HG02642 (cell line): Measurements from ENCODE around the gene CMPK1.

ENCODE experiments used
- ATAC-seq: cut with Tn5 transposase; IDR thresholded peaks from one replicate; pipeline ENCODE4 v1.9.1; 2021; ENCODE audit warnings: mild to moderate bottlenecking; ENCODE audit not compliant: unreplicated experiment, poor library complexity

The CMPK1 gene

GRCh38 chr1:47418122-47418521 is 84.5 kb downstream of the CMPK1 start:
- no peak for ATAC-seq

GRCh38 chr1:47418681-47419325 is 85.2 kb downstream of the CMPK1 start:
- ATAC-seq, result no peak

GRCh38 chr1:47420547-47420946 is 87.0 kb downstream of the CMPK1 start:
- ATAC-seq, result no peak

- ATAC-seq, result no peak
Observed at GRCh38 chr1:47423872-47424271, 90.3 kb downstream of the CMPK1 start.

- ATAC-seq, result no peak
Observed at GRCh38 chr1:47424336-47424982, 90.9 kb downstream of the CMPK1 start.
